ENCODE results near the gene WDR43. TPM values are rescaled to one million over a fixed set of nuclear protein-coding genes. Genes with fewer than 3 reads are reported as not detected.

WDR43 gene
- total RNA-seq, 1 experiment from 2014 or later: 85.6 TPM

- peaks cover 44% of the 10 kb centered on the region for H3K36me3 Mint-ChIP-seq (ENCODE audit: insufficient read depth, unreplicated experiment)
- BruUV-seq (replicated peaks): no TSS peak
Measured at GRCh38 chr2:28949190-28949589, 54.7 kb downstream of the WDR43 start.

DNA sequence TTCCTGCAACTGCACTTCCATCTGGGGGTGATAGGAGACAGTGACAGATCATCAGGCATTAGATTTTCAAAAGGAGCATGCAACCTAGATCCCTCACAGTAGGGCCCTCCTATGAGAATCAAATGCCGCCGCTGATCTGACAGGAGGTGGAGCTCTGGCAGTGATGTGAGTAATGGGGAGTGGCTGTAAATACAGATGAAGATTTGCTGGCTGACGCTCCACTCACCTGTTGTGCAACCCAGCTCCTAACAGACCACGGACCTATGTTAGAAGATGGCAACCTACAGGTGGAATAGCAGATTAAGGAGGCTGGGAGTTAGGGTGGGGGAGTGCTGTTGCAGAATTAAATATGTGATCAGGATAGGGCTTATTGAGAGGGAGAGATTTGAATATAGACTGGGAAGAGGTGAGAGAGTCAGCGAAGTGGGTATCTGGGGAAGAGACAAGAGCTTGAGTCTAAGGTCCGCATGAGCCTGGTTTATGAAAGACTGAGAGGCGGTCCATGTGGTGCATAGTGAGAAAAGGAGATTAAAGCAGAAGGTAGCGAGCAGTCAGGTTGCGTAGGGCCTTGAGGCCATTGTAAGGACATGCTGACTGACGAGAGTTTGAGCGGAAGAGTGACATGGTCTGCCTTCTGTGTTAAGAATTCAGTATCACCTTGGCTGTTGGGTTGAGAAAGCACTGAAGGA, 55.3 kb downstream of the WDR43 start:
- peak overlapping the region; percentile 46 for H3K27ac Mint-ChIP-seq (ENCODE audit: unreplicated experiment)
- peaks cover 6% of the 10 kb centered on the region for H3K9me3 Mint-ChIP-seq (ENCODE audit: low read depth, unreplicated experiment)
- intact Hi-C loops (cut with micrococcal nuclease; ENCODE audit: unreplicated experiment): loop anchor here (10.0 kb wide), 1 partner anchor 165 kb away; the partner anchor contains the start of gene CLIP4
- peaks cover 44% of the 10 kb centered on the region for H3K36me3 Mint-ChIP-seq (ENCODE audit: insufficient read depth, unreplicated experiment)
- H3K27me3 Mint-ChIP-seq (ENCODE audit: unreplicated experiment): no peaks in the 10 kb centered on the region
- CTCF ChIA-PET: no interaction called here
- no TSS peak for BruUV-seq (replicated peaks)
- no peak for DNase-seq
- TF ChIP-seq, protein P1, sequence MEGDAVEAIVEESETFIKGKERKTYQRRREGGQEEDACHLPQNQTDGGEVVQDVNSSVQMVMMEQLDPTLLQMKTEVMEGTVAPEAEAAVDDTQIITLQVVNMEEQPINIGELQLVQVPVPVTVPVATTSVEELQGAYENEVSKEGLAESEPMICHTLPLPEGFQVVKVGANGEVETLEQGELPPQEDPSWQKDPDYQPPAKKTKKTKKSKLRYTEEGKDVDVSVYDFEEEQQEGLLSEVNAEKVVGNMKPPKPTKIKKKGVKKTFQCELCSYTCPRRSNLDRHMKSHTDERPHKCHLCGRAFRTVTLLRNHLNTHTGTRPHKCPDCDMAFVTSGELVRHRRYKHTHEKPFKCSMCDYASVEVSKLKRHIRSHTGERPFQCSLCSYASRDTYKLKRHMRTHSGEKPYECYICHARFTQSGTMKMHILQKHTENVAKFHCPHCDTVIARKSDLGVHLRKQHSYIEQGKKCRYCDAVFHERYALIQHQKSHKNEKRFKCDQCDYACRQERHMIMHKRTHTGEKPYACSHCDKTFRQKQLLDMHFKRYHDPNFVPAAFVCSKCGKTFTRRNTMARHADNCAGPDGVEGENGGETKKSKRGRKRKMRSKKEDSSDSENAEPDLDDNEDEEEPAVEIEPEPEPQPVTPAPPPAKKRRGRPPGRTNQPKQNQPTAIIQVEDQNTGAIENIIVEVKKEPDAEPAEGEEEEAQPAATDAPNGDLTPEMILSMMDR (IDR thresholded peaks at IDR 0.05; ENCODE audit: unreplicated experiment): no peak
- H3K4me3 Mint-ChIP-seq (ENCODE audit: low read depth, unreplicated experiment): peak overlapping the region; percentile 9
- peaks cover 39% of the 10 kb centered on the region for H3K4me1 Mint-ChIP-seq (ENCODE audit: low read depth, unreplicated experiment)

More at GRCh38 chr2:28949190-28949589, 54.7 kb downstream of the WDR43 start:
- Mint-ChIP-seq H3K27ac (ENCODE audit: unreplicated experiment) (no peak overlapping the region), H3K27me3 (ENCODE audit: unreplicated experiment) (no peaks in the 10 kb centered on the region), H3K4me1 (ENCODE audit: low read depth, unreplicated experiment) (peaks cover 39% of the 10 kb centered on the region), H3K9me3 (ENCODE audit: low read depth, unreplicated experiment) (peaks cover 6% of the 10 kb centered on the region), H3K4me3 (ENCODE audit: low read depth, unreplicated experiment) (no peak overlapping the region)
- no peak for DNase-seq
- TF ChIP-seq, protein P1 (IDR thresholded peaks at IDR 0.05; ENCODE audit: unreplicated experiment): no peak
- CTCF ChIA-PET: no interaction called here
- intact Hi-C loops (cut with micrococcal nuclease; ENCODE audit: unreplicated experiment): no loop called here

DNA sequence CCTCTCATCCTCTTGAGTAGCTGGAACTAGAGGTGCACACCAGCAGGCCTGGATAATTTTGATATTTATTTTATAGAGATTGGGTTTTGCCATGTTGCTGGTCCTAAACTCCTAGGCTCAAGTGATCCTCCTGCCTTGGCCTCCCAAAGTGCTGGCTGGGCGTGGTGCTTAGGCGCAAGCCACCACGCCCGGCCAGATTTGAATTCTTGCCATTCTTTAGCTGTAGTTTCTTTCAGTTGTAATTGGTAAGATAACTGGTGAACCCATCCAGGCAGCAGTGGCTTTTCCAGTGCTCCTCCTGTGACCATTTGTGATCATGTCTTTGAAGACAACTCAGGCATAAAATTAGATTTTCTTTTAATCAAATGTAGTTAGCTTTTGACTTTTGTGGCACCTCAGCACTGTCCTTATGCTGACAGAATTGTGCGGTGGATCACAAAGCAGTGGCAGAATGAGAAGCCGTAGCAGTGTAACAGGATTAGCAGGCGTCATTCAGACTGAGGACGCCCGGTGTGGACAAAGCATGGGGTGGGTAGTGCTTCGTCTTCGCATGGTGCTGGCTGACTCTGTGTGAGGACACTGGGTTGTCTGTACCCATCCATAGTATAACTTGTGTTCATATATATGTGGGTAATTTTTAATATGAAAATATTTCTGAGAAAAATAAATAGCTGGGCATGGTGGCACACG, 56.6 kb downstream of the WDR43 start:
- BruUV-seq (replicated peaks): no TSS peak
- CTCF ChIA-PET: no interaction called here

More for the DNA sequence above, 56.6 kb downstream of the WDR43 start:
- Mint-ChIP-seq H3K27me3 (ENCODE audit: unreplicated experiment) (no peaks in the 10 kb centered on the region), H3K27ac (ENCODE audit: unreplicated experiment) (peak overlapping the region; percentile 45), H3K36me3 (ENCODE audit: insufficient read depth, unreplicated experiment) (peaks cover 48% of the 10 kb centered on the region), H3K9me3 (ENCODE audit: low read depth, unreplicated experiment) (peaks cover 6% of the 10 kb centered on the region), H3K4me3 (ENCODE audit: low read depth, unreplicated experiment) (no peak overlapping the region), H3K4me1 (ENCODE audit: low read depth, unreplicated experiment) (peaks cover 39% of the 10 kb centered on the region)
- peak; percentile 8 for DNase-seq
- TF ChIP-seq, protein P1 (IDR thresholded peaks at IDR 0.05; ENCODE audit: unreplicated experiment): no peak
- intact Hi-C loops (cut with micrococcal nuclease; ENCODE audit: unreplicated experiment): loop anchor here (10.0 kb wide), 1 partner anchor 164 kb away; the partner anchor contains the start of gene CLIP4

Data from Calu3 (cell line).